Type B pancreatic cell (in vitro differentiated cells): ENCODE data around the gene SLC8A1. TPM values are rescaled to one million over a fixed set of nuclear protein-coding genes. Genes with fewer than 3 reads are reported as not detected.

ENCODE experiments used
- DNase-seq: peaks from one replicate; pipeline ENCODE4 v3.0.0; 2021; ENCODE audit warnings: mixed read lengths; ENCODE audit not compliant: unreplicated experiment; ENCODE audit errors: extremely low spot score
- H3K27ac Mint-ChIP-seq: 2 replicates; pipeline ENCODE4 v1.8.0; 2021; ENCODE audit warnings: mild to moderate bottlenecking, mixed read lengths
- H3K27me3 Mint-ChIP-seq: 2 replicates; pipeline ENCODE4 v1.8.0; 2021; ENCODE audit warnings: mixed read lengths
- H3K36me3 Mint-ChIP-seq: 2 replicates; pipeline ENCODE4 v1.8.0; 2021; ENCODE audit warnings: mixed read lengths
- H3K4me1 Mint-ChIP-seq: one replicate; pipeline ENCODE4 v1.8.0; 2021; ENCODE audit warnings: mixed read lengths; ENCODE audit not compliant: unreplicated experiment
- H3K4me3 Mint-ChIP-seq: 2 replicates; pipeline ENCODE4 v1.8.0; 2021; ENCODE audit warnings: mild to moderate bottlenecking, mixed read lengths
- H3K9me3 Mint-ChIP-seq: 2 replicates; pipeline ENCODE4 v1.8.0; 2021; ENCODE audit warnings: mixed read lengths
- CTCF ChIP-seq: fragments of 200-600 bp; sonication (generic); conservative IDR thresholded peaks from 2 replicates; pipeline ENCODE4 v1.5.0; 2021; ENCODE audit warnings: antibody characterized with exemption, mild to moderate bottlenecking
- total RNA-seq: library from RNA; stranded (reverse); gene quantifications from 2 replicates; pipeline ENCODE4 v1.2.1, GENCODE V29; 2021; ENCODE audit warnings: low replicate concordance

SLC8A1 gene
- total RNA-seq, 1 donor from 2014 or later = 42.1 TPM

GRCh38 chr2:40415391-40415790 is 36.5 kb downstream of the SLC8A1 start:
- Mint-ChIP-seq H3K36me3 (no peaks in the 10 kb centered on the region), H3K27me3 (no peaks in the 10 kb centered on the region), H3K27ac (no peak overlapping the region), H3K4me3 (no peak overlapping the region), H3K9me3 (no peaks in the 10 kb centered on the region), H3K4me1 (no peaks in the 10 kb centered on the region)
- no peak for TF ChIP-seq CTCF
- no peak for DNase-seq

GRCh38 chr2:40412456-40412855 is 39.4 kb downstream of the SLC8A1 start:
- Mint-ChIP-seq H3K9me3 (no peaks in the 10 kb centered on the region), H3K27ac (no peak overlapping the region), H3K4me1 (peaks cover 11% of the 10 kb centered on the region), H3K4me3 (no peak overlapping the region), H3K36me3 (no peaks in the 10 kb centered on the region), H3K27me3 (no peaks in the 10 kb centered on the region)
- no peak for TF ChIP-seq CTCF
- DNase-seq = no peak

- Mint-ChIP-seq H3K27ac (no peak overlapping the region), H3K9me3 (no peaks in the 10 kb centered on the region), H3K36me3 (no peaks in the 10 kb centered on the region), H3K27me3 (no peaks in the 10 kb centered on the region), H3K4me1 (peaks cover 11% of the 10 kb centered on the region), H3K4me3 (no peak overlapping the region)
- no peak for DNase-seq
- TF ChIP-seq CTCF = no peak
These were observed 41.2 kb downstream of the SLC8A1 start for GRCh38 chr2:40410695-40411094.

GRCh38 chr2:40409734-40410133 is 42.2 kb downstream of the SLC8A1 start:
- Mint-ChIP-seq H3K9me3 (no peaks in the 10 kb centered on the region), H3K4me1 (peaks cover 11% of the 10 kb centered on the region), H3K27me3 (no peaks in the 10 kb centered on the region), H3K36me3 (no peaks in the 10 kb centered on the region), H3K4me3 (no peak overlapping the region), H3K27ac (no peak overlapping the region)
- TF ChIP-seq CTCF = no peak
- no peak for DNase-seq

GRCh38 chr2:40406485-40407289 is 45.2 kb downstream of the SLC8A1 start:
- no peak overlapping the region for H3K27ac Mint-ChIP-seq
- H3K4me1 Mint-ChIP-seq = peaks cover 11% of the 10 kb centered on the region
- H3K4me3 Mint-ChIP-seq = no peak overlapping the region
- H3K36me3 Mint-ChIP-seq = no peaks in the 10 kb centered on the region
- DNase-seq = no peak
- no peak for TF ChIP-seq CTCF
- H3K9me3 Mint-ChIP-seq = peaks cover 11% of the 10 kb centered on the region
- no peaks in the 10 kb centered on the region for H3K27me3 Mint-ChIP-seq
